ENCODE results near the gene MRPS33.
"Not testable (repeated sequence)": the region's sequence is repeated elsewhere in the genome, so short reads cannot be mapped to it uniquely, and the experiment has no call there.

The MRPS33 gene

DNA sequence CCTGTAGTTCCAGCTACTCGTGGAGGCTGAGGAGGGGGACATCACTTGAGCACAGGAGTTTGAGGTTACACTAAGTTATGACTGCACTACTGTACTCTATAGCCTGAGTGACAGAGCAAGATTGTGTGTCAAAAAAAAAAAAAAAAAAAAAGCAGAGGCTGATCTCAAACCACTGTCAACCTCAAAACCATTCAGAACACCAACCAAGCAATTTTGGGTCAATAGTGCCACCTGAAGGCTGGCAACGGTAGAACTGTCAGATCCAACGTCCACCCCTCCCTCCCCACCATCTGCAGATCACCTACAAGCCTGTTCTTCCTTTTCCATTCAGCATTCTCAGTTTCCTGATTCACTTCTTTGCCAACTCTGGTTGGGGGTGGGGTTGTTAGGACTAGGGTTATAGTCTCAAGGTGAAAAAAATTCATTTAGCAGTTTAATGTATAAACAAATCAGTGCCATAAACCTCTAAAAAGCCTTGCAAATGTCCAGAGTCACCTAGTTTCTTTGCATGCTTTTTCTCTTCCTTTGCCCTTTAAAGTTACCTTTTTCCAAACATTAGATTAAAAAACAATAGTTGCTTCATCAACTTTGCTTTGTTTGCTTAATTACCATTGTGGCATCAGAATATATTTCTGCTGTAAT lies 2.6 kb downstream of the MRPS33 start:
- peak; percentile 64 for DNase-seq

DNA sequence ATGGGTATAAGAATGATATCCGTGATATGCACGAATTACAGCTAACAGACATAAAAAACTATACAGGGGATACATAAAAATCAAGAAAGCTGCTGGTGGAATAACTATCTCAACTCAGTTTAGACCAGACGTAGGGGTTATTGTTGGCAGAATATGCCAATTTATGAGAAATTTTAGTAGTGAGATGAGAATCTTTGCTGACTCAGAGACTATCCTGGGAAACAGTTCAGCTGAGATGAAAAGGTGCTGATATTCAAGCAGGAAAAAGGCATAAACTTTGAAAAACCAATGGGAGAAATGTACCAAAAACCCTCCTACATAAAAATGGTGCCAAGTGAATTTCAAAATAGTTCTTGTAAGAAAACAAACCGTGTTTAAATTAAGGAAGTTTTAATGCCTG lies 3.3 kb downstream of the MRPS33 start:
- no peak for DNase-seq

DNA sequence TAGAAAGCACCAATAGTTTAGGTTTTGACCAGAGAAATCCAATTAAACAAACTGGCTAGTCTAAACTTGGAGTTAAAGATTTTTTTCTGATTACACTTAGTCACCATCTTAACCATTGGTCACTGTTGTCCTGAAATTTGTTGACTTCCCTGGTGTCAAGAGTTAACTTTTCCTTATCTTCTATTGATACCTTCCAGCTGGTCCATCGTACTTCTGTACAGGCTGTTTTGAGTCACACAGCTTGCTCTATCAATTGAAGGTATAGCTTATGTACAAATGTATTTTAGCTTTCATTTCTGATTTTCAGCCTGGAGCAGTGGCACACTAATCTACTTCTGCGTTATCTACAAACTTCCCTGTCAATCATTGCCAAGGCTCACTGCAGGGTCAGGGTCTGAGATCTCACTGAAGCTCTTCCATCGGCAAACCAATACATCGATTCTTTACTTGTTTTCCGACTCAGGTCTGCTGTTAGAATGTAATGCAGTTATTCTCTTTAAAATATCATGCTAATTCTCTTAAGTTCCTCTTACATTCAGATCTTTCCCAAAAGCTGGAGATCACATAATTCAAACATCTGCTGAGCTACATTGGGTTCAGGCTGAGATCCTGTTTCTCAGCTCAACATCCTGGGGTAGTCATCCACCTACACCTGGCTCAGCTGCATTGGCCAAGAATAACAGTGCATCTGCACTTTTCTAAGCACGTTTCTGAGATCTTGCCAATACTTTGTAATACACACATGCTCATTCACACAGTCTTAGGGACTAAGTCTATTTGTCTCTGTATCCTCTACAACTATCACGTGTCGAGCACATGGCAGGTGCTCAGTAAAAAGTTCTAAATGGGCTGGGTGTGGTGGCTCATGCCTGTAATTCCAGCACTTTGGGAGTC lies 11.3 kb downstream of the MRPS33 start:
- DNase-seq = no peak

DNA sequence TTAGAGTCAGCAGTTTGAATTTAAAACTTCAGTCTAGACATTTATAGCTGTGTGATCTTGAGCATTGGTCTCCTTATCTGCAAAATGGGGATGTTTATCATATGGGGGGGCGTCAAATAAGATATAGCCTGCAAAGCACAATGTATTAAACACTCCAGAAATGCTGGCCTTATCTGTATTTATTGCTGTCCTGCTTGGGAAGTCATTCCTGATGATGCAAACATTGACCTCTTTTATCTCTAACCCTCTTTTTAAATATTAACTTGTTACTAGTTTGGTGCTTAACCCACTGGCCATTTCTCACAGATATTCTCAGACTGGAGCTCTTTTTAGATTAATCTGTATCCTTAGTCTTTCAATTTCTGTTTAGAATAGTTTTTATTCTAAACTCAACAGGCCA lies 13.2 kb downstream of the MRPS33 start:
- DNase-seq = no peak

DNA sequence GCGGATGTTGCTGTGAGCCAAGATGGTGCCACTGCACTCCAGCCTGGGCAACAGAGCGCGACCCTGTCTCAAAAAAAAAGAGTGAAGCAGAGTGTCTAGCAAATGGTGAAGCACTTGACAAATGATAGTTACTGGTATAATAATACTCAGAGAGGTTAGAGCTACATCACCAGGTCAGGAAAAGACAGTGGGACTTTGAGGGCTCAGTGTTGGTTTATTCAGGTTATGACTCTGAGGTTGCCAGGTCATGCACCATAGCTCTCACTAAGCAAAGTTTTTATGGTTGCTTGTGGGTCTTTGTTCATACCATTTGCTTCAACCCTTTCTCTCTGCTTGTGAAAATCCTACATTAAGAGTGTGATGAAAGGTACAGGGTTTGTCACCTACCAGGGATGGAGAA lies 13.6 kb downstream of the MRPS33 start:
- DNase-seq = no peak

DNA sequence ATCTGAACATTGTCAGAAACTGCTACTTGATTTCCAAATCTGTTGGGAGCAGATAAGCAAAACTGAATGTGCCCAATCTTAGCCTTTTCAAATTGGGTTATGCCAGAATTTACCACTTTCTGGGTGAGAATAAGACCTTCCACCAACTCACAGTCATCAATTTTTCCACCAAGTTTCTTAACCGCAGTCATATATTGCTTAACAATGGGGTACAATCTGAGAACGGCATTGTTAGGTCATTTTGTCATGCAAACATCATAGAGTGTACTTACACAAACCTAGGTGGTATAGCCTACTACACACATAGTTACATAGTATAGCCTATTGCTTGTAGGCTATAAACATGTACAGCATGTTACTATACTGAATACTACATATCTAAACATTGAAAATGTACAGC lies 16.0 kb downstream of the MRPS33 start:
- DNase-seq = no peak

DNA sequence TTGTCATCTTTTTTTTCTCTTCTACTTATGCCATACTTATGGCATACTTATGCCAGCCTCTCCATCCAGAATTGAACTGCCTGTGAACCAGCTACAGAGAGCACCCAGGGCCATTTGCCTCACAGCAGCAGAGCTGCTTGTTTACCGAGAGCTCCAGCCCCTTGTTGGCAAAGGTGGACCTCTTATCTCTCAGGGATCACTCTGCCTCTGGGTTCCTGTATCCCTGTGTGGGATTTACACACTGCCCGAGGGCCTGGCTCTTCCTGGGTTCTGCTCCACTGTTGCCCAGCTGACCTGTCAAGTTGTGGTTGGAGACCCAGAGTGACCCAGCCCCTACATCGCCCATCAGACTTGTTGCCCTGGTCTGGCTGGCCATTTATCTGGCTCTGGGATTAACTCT lies 22.3 kb downstream of the MRPS33 start:
- DNase-seq = no peak

DNA sequence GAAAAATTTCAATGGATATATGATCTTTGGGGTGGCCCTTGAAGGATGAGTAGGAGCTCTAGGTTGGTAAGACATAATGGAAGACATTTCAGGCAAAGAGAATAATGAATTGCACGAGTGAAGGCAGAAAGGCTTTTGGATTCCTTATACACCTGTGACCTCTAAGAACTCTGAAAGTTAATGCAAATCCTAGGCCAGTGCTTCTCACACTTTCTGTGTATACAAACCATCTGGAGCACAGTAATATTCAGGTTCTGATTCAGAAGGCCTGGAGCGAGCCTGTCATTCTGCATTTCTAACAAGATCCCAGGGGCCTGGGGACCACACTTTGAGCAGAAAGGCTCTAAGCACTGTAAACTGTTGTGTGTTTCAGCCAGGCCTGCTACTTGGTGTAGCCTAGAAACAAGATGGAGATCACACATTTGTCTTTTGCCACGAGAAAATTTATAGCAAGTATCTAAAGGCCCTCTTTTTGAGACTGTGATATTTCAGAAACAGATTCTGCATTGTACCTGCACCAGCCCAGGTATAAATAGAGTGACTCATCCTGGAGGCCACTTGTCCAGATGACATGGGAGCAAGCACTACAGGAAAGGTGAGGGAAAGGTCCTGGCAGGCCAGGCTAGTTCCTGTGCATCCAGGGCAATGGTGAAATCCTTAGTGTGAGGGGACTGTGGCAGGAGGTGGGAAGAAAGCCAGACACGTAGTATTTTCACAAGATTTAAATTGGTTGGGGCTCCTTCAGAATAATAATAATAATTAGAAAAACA lies 24.4 kb downstream of the MRPS33 start:
- DNase-seq = no peak

DNA sequence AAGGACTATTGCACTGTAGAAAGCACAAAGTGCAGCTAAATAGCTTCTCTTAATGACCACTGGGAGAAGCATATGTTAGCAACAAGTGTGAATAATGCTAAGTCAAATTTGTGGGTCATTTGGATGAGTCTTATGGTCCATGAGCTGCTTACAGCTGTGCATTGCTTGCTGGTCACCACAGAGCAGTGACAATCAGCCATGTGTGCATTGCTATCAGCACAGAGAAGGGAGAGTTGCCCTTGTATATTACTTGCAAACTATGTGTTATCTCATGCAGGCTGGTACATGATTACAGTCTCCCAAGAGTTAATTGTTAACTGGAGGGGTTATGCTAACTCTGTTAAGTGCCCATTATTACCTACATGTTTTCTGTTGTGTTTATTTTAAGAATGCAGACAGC lies 25.7 kb downstream of the MRPS33 start:
- DNase-seq = no peak

DNA sequence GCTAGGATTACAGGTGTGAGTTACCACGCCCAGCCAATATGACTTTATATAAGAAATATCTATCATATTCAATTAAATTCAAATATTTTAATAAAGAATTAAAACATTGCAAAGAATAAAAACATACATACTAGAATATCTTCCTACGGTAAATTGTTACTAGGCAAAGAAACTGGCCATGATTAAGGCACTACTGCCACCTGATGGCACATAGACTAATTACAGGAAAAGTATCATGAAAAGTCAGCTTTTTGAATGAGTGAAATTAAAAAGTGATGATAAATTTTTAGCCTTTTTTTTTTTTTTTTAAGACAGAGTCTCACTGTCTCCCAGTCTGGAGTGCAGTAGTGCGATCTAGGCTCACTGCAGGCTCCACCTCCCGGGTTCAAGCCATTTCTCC lies 30.9 kb downstream of the MRPS33 start:
- DNase-seq = peak; percentile 5

DNA sequence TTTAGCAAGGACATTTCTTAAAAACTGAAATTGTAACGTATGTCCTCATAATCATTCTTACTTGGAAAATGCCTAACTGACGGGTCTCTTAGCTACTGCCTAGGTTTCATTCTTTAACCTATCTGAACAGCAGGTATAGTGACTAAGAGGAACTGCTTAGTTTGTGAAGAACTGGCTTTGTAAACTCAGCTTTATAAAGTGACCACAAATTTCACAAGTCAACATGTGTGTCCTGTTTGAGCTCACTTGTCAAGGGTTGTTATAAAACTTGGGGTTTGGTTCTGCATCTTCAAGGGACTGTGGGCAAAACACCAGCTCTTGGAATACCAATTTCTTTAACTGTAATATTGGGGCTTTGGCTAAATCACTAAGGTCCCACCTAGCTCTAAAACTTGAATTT lies 32.2 kb downstream of the MRPS33 start:
- DNase-seq = no peak

DNA sequence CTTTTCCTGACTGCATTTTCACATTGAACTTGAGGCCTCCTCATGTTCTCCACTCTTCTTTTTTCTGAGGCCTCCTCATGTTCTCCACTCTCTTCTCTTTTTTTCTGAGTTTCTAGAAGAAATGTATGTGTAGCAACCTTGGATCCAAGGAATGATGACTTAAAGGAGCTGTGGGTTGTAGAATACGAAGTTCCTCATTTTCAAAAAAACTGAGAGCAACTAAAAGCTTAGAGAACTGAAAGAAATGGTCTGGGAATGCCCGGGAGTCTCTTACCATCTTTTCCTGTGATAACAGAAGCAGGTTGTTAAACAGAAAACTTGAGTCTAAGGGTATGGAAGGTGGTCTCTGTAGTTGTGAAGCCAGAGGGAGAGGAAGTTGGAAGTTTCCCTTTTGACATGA lies 32.8 kb downstream of the MRPS33 start:
- DNase-seq = no peak

DNA sequence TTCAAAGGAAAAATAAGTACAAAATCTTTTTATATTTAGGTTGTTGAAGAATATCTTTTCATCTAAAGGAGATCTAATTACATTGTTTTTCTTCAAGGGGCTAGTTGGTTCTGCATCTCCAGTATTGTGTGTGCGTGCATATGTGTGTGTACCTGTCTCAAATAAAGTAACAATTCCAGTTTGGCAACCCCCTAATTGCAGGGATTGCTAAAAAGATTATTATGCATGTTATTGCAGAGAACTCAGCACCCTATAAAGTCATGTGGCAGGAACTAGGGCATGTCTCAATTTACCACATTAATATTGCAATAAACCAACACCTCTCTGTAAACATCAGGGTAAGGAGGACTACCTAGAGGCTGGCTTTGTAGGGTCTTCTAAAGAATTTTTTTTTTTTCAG lies 37.0 kb downstream of the MRPS33 start:
- no peak for DNase-seq

DNA sequence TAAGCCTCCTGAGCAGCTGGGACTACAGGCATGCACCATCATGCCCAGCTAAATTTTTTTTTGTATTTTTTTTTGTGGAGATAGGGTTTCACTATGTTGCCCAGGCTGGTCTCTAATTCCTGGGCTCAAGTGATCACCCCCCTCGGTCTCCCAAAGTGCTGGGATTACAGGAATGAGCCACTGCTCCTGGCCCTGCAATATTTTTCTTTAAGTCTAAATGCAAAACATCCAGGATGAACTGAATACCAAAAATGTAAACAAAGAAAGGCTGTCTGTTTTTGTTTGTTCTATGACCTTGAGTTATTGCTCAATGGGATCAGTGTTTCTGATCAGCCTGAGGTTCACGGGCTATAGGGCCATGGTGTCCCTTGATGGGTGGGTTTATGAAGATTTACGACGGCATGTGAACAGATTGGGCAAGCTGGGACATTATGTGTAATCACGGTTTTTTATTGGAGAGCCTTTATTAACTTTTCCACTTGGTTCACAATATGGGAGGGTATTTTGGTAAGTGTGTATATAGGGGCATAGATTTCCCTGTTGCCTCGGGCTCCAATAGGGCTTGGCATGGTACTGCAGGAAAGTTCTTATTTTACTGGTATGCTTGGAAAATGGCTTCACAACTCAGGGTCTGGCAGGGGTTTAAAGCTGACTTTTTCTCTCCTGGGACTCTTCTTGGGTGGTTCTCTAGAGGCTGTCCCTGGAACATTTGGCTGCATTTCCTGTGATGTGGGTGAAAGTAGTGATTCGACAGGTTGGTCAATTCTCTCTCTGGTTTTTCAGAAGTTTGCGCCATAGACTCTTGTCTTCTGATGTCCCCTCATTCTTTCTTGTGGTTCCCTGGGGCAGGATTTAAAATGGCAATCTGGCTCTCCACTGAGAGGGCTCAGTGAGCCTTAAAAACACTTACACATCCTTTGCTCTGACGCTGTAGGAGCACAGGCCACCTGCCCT lies 41.6 kb downstream of the MRPS33 start:
- DNase-seq = no peak

DNA sequence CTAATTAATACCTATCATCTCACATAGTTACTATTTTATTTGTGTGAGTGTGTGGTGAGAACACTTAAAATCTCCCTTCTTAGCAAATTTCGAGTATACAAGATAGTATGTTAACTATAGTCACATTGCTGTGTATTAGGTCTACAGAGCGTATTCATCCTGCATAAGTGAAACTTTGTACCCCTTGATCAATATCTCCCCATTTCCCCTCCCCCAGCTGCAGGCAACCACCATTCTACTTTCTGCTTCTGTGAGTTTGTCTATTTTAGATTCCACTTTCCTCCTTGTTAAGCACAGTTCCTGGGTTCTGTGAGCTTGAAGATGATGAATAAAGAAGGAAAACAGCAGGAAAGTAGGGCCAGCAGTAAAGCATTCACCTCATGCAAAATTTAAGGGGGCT lies 42.4 kb downstream of the MRPS33 start:
- DNase-seq = no peak

DNA sequence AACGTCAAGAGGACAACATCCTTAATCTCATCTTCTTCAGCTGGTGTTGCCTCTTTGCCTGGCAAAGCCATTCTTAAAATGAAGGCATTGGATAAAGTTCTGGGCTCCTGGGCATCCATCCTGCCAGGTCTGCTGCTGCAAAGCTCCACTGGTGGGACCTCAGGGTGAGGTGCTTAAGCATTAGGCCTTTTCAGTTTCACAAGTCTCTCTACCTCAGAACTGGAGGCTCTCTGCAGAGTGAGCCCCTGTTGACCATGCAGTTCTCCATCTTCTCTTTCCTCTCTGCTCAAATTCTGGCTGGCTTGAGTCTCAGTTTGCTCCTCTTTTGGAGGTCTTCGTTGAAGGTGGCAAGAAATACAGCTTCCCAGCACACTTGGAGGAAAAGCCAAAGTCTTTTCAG lies 47.3 kb downstream of the MRPS33 start:
- no peak for DNase-seq

DNA sequence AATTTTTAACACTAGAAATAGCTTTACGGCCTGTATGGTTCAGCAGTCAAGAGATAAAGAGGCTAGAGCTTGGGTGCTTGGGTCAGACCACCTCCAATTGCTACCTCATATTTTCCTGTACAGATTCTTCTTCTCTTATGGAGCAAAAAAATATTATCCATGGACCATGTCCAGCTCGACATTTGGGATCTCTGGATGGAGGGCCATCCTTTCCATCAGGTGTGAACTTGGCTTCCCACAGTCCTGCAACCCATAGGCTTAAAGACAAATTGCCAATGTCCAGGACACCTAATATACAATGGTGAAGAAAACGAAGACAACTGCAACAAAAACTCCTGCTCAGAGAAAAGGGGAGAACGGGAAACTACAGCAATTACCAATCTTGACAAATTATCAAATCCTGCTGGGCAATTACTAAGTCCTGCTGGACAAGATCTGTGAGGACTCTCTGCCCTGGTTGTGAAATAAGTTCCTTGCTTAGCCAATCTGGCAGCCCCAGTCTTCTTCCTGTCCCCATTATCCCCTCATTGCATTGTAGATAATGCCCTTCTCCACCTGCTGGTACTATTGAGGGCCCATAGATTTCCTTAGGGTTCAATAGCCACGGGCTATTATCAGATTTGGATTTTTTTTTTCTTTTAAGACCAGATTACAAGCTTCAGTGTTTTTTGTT lies 48.1 kb downstream of the MRPS33 start:
- no peak for DNase-seq

DNA sequence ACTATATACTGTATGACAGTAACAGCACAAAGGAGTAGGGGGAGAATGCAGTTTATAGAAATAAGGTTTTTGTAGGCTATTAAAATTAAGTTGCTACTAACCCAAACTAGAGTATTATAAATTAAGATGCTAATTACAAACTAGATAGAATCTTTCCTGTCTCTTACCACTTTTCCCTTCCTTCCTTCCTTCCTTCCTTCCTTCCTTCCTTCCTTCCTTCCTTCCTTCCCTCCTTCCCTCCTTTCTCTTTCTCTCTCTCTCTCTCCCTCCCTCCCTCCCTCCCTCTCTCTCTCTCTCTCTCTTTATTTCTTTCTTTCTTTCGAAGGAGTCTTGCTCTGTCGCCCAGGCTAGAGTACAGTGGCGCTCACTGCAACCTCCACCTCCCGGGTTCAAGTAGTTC lies 53.6 kb downstream of the MRPS33 start:
- no peak for DNase-seq

DNA sequence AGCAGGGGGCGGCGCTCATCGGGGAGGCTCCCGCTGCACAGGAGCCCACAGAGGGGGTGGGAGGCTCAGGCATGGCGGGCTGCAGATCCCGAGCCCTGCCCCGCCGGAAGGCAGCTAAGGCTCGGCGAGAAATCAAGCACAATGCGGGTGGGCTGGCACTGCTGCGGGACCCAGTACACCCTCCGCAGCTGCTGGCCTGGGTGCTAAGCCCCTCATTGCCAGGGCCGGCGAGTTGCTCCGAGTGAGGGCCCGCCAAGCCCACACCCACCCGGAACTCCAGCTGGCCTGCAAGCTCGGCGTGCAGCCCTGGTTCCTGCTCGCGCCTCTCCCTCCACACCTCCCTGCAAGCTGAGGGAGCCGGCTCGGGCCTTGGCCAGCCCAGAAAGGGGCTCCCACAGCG lies 57.8 kb downstream of the MRPS33 start:
- not testable (repeated sequence) for DNase-seq
